Inflammatory macrophage treated with lipopolysaccharide for 4 hours (primary cell): ENCODE results near the gene LRRC45.

Experiments
- DNase-seq: peaks from one replicate; pipeline ENCODE4 v3.0.0-alpha.2; 2020

Gene LRRC45

GRCh38 chr17:82053556-82054263, 30.6 kb downstream of the LRRC45 start:
- DNase-seq: no peak

- no peak for DNase-seq
Observed at GRCh38 chr17:82054351-82055022, 31.4 kb downstream of the LRRC45 start.

GRCh38 chr17:82055023-82055964, 32.2 kb downstream of the LRRC45 start:
- DNase-seq: no peak

- DNase-seq: no peak
Observed at GRCh38 chr17:82055965-82056728, 33.0 kb downstream of the LRRC45 start.

- DNase-seq: no peak
Observed at GRCh38 chr17:82056729-82057621, 33.9 kb downstream of the LRRC45 start.

GRCh38 chr17:82058230-82058854, 35.2 kb downstream of the LRRC45 start:
- DNase-seq: no peak

- no peak for DNase-seq
Observed at GRCh38 chr17:82058855-82059249, 35.7 kb downstream of the LRRC45 start.

GRCh38 chr17:82059272-82060000, 36.3 kb downstream of the LRRC45 start:
- no peak for DNase-seq

GRCh38 chr17:82060001-82060380, 36.9 kb downstream of the LRRC45 start:
- DNase-seq: no peak

GRCh38 chr17:82060614-82061013, 37.5 kb downstream of the LRRC45 start:
- DNase-seq: no peak

GRCh38 chr17:82061047-82061925, 38.2 kb downstream of the LRRC45 start:
- no peak for DNase-seq

- no peak for DNase-seq
Observed at GRCh38 chr17:82062076-82062983, 39.2 kb downstream of the LRRC45 start.

GRCh38 chr17:82062984-82063368, 39.9 kb downstream of the LRRC45 start:
- DNase-seq: no peak

- no peak for DNase-seq
Observed at GRCh38 chr17:82063424-82064415, 40.6 kb downstream of the LRRC45 start.

- no peak for DNase-seq
Observed at GRCh38 chr17:82064433-82065192, 41.5 kb downstream of the LRRC45 start.

- peak; percentile 37 for DNase-seq
Observed at GRCh38 chr17:82065193-82065637, 42.1 kb downstream of the LRRC45 start.
